Ectodermal cell (in vitro differentiated cells): ENCODE data around the gene H3-3A.

ENCODE experiments used
- H3K27ac ChIP-seq: 2 replicates; pipeline ENCODE4 v1.7.0; 2013; ENCODE audit warnings: mild to moderate bottlenecking, low read depth, low read length; ENCODE audit not compliant: insufficient read depth, poor library complexity, severe bottlenecking
- H3K27me3 ChIP-seq: 2 replicates; pipeline ENCODE4 v1.7.0; 2013; ENCODE audit warnings: mild to moderate bottlenecking, low read length; ENCODE audit not compliant: insufficient read depth, control insufficient read depth, poor library complexity, severe bottlenecking
- H3K36me3 ChIP-seq: one replicate; pipeline ENCODE4 v1.7.0; 2013; ENCODE audit warnings: low read length; ENCODE audit not compliant: control insufficient read depth, insufficient read depth
- H3K4me1 ChIP-seq: one replicate; pipeline ENCODE4 v1.7.0; 2013; ENCODE audit warnings: low read length; ENCODE audit not compliant: control insufficient read depth, insufficient read depth
- H3K4me3 ChIP-seq: 2 replicates; pipeline ENCODE4 v1.7.0; 2013; ENCODE audit warnings: low read depth, low read length, control low read depth; ENCODE audit not compliant: insufficient read depth
- H3K9me3 ChIP-seq: 2 replicates; pipeline ENCODE4 v1.7.0; 2013; ENCODE audit warnings: mild to moderate bottlenecking, low read length, moderate library complexity; ENCODE audit not compliant: control insufficient read depth
- WGBS, 2 experiments: methylation state at CpG; one replicate each; pipeline ENCODE4 v1.1.7; 2013; ENCODE audit warnings: missing lambda C conversion rate in 2 of 2; 5-methylcytosine and 5-hydroxymethylcytosine counted together

Gene H3-3A

GRCh38 chr1:226111098-226111882 lies 48.8 kb downstream of the H3-3A start:
- no peaks in the 10 kb centered on the region for H3K36me3 ChIP-seq
- peak overlapping the region; percentile 58 for H3K4me3 ChIP-seq
- peaks cover 18% of the 10 kb centered on the region for H3K4me1 ChIP-seq
- no peaks in the 10 kb centered on the region for H3K9me3 ChIP-seq
- H3K27me3 ChIP-seq: peaks cover 20% of the 10 kb centered on the region
- 31 to 34% methylated on average over 11 of the region's 11 CpGs for WGBS, 2 experiments
- no peak overlapping the region for H3K27ac ChIP-seq

GRCh38 chr1:226111883-226112261 lies 49.4 kb downstream of the H3-3A start:
- Histone ChIP-seq H3K4me1 (peaks cover 18% of the 10 kb centered on the region), H3K27me3 (peaks cover 20% of the 10 kb centered on the region), H3K36me3 (no peaks in the 10 kb centered on the region), H3K4me3 (no peak overlapping the region), H3K9me3 (no peaks in the 10 kb centered on the region), H3K27ac (no peak overlapping the region)
- 28% methylated on average over 7 of the region's 7 CpGs for WGBS, 2 experiments

- H3K27ac ChIP-seq: no peak overlapping the region
- no peak overlapping the region for H3K4me3 ChIP-seq
- H3K36me3 ChIP-seq: no peaks in the 10 kb centered on the region
- H3K27me3 ChIP-seq: peaks cover 20% of the 10 kb centered on the region
- H3K4me1 ChIP-seq: peaks cover 18% of the 10 kb centered on the region
- WGBS, 2 experiments: 60 to 61% methylated on average over 3 of the region's 3 CpGs
- no peaks in the 10 kb centered on the region for H3K9me3 ChIP-seq
These were observed 50.1 kb downstream of the H3-3A start for GRCh38 chr1:226112626-226113025.

GRCh38 chr1:226116673-226117072 lies 54.2 kb downstream of the H3-3A start:
- no peak overlapping the region for H3K27ac ChIP-seq
- WGBS, 2 experiments: 85 to 87% methylated on average over 3 of the region's 3 CpGs
- no peak overlapping the region for H3K4me3 ChIP-seq
- H3K27me3 ChIP-seq: peaks cover 7% of the 10 kb centered on the region
- H3K9me3 ChIP-seq: no peaks in the 10 kb centered on the region
- no peaks in the 10 kb centered on the region for H3K36me3 ChIP-seq
- H3K4me1 ChIP-seq: peaks cover 13% of the 10 kb centered on the region

- Histone ChIP-seq H3K4me3 (no peak overlapping the region), H3K27ac (no peak overlapping the region), H3K27me3 (peaks cover 6% of the 10 kb centered on the region), H3K36me3 (no peaks in the 10 kb centered on the region), H3K9me3 (no peaks in the 10 kb centered on the region), H3K4me1 (peaks cover 7% of the 10 kb centered on the region)
- WGBS, 2 experiments: 92 to 94% methylated on average over 6 of the region's 6 CpGs
These were observed 54.8 kb downstream of the H3-3A start for GRCh38 chr1:226117330-226117729.

GRCh38 chr1:226118357-226118756 lies 55.8 kb downstream of the H3-3A start:
- WGBS, 2 experiments: 89 to 93% methylated on average over 4 of the region's 4 CpGs
- H3K27me3 ChIP-seq: peaks cover 6% of the 10 kb centered on the region
- no peak overlapping the region for H3K27ac ChIP-seq
- H3K9me3 ChIP-seq: no peaks in the 10 kb centered on the region
- no peak overlapping the region for H3K4me3 ChIP-seq
- H3K36me3 ChIP-seq: no peaks in the 10 kb centered on the region
- peaks cover 9% of the 10 kb centered on the region for H3K4me1 ChIP-seq

GRCh38 chr1:226119169-226119568 lies 56.7 kb downstream of the H3-3A start:
- peaks cover 15% of the 10 kb centered on the region for H3K4me1 ChIP-seq
- peaks cover 6% of the 10 kb centered on the region for H3K27me3 ChIP-seq
- WGBS, 2 experiments: 85 to 89% methylated on average over 6 of the region's 6 CpGs

GRCh38 chr1:226120398-226120797 lies 57.9 kb downstream of the H3-3A start:
- Histone ChIP-seq H3K27me3 (peaks cover 6% of the 10 kb centered on the region), H3K4me1 (peaks cover 15% of the 10 kb centered on the region), H3K9me3 (no peaks in the 10 kb centered on the region), H3K27ac (no peak overlapping the region), H3K36me3 (no peaks in the 10 kb centered on the region), H3K4me3 (no peak overlapping the region)
- WGBS, 2 experiments: 92 to 93% methylated on average over 5 of the region's 5 CpGs

More at GRCh38 chr1:226119169-226119568, 56.7 kb downstream of the H3-3A start:
- Histone ChIP-seq H3K4me3 (no peak overlapping the region), H3K9me3 (no peaks in the 10 kb centered on the region), H3K27ac (no peak overlapping the region), H3K36me3 (no peaks in the 10 kb centered on the region)

- 13 to 14% methylated on average over 37 of the region's 37 CpGs for WGBS, 2 experiments
- peak overlapping the region; percentile 50 for H3K4me3 ChIP-seq
- no peak overlapping the region for H3K27ac ChIP-seq
- H3K9me3 ChIP-seq: no peaks in the 10 kb centered on the region
- no peaks in the 10 kb centered on the region for H3K36me3 ChIP-seq
- H3K27me3 ChIP-seq: peaks cover 6% of the 10 kb centered on the region
- H3K4me1 ChIP-seq: peaks cover 15% of the 10 kb centered on the region
These were observed 58.6 kb downstream of the H3-3A start for GRCh38 chr1:226121049-226121586.
